Mesenchymal stem cell (in vitro differentiated cells and primary cell): ENCODE measurements around the gene EFHD2.

Experiments used
- DNase-seq: peaks from one replicate; pipeline ENCODE4 v3.0.0-alpha.2; 2013
- H2AFZ ChIP-seq: one replicate; pipeline ENCODE4 v1.6.1; 2013; ENCODE audit warnings: low read depth, mild to moderate bottlenecking, control low read depth, inconsistent platforms, low read length, moderate library complexity
- H2AK5ac ChIP-seq: 2 replicates; pipeline ENCODE4 v1.6.1; 2013; ENCODE audit warnings: low read length, moderate library complexity, mild to moderate bottlenecking, inconsistent platforms; ENCODE audit not compliant: severe bottlenecking
- H2BK120ac ChIP-seq: one replicate; pipeline ENCODE4 v1.6.1; 2013; ENCODE audit warnings: low read depth, mild to moderate bottlenecking, inconsistent platforms, low read length, moderate library complexity
- H2BK12ac ChIP-seq, 2 experiments: one replicate each; pipeline ENCODE4 v1.6.1; 2013; ENCODE audit warnings: inconsistent platforms in 2 of 2, low read length in 2 of 2, mild to moderate bottlenecking in 2 of 2, moderate library complexity in 2 of 2, control low read depth in 1 of 2
- H2BK15ac ChIP-seq: one replicate; pipeline ENCODE4 v1.6.1; 2013; ENCODE audit warnings: mild to moderate bottlenecking, low read depth, inconsistent platforms; ENCODE audit not compliant: poor library complexity, severe bottlenecking
- H2BK5ac ChIP-seq: 2 replicates; pipeline ENCODE4 v1.6.1; 2013; ENCODE audit warnings: low read depth, mild to moderate bottlenecking, low read length, control low read depth, inconsistent platforms; ENCODE audit not compliant: poor library complexity, severe bottlenecking
- H3K14ac ChIP-seq, 2 experiments: one replicate each; pipeline ENCODE4 v1.6.1; 2013; ENCODE audit warnings: inconsistent platforms in 2 of 2, low read length in 2 of 2, control low read depth in 1 of 2, mild to moderate bottlenecking in 1 of 2, moderate library complexity in 1 of 2
- H3K18ac ChIP-seq, 2 experiments: one replicate each; pipeline ENCODE4 v1.6.1; 2013; ENCODE audit warnings: inconsistent platforms in 2 of 2, low read length in 2 of 2, control low read depth in 1 of 2, low read depth in 1 of 2, mild to moderate bottlenecking in 1 of 2
- H3K23ac ChIP-seq, 2 experiments: one replicate each; pipeline ENCODE4 v1.6.1; 2013; ENCODE audit warnings: inconsistent platforms in 2 of 2, low read length in 2 of 2, mild to moderate bottlenecking in 2 of 2, moderate library complexity in 2 of 2, control low read depth in 1 of 2
- H3K27ac ChIP-seq: 2 replicates; pipeline ENCODE4 v1.5.1; 2013; ENCODE audit warnings: mild to moderate bottlenecking, moderate library complexity, low read length, control low read depth, inconsistent platforms; ENCODE audit not compliant: poor library complexity, severe bottlenecking
- H3K27me3 ChIP-seq, 2 experiments: 2 replicates each; pipeline versions ENCODE4 v1.6.1 to v1.7.0; 2013; ENCODE audit warnings: low read length in 2 of 2, mild to moderate bottlenecking in 2 of 2, moderate library complexity in 2 of 2, control low read depth in 1 of 2, inconsistent platforms in 1 of 2; ENCODE audit not compliant: control insufficient read depth in 1 of 2, insufficient read depth in 1 of 2
- H3K36me3 ChIP-seq, 2 experiments: 2 replicates each; pipeline versions ENCODE4 v1.6.1 to v1.7.0; 2013; ENCODE audit warnings: low read length in 2 of 2, control low read depth in 1 of 2, inconsistent platforms in 1 of 2, low read depth in 1 of 2, mild to moderate bottlenecking in 1 of 2; ENCODE audit not compliant: insufficient read depth in 2 of 2, control insufficient read depth in 1 of 2
- H3K4ac ChIP-seq, 2 experiments: one replicate each; pipeline ENCODE4 v1.6.1; 2013; ENCODE audit warnings: inconsistent platforms in 2 of 2, low read length in 2 of 2, mild to moderate bottlenecking in 2 of 2, moderate library complexity in 2 of 2, control low read depth in 1 of 2, low read depth in 1 of 2
- H3K4me1 ChIP-seq: 2 replicates; pipeline ENCODE4 v1.6.1; 2013; ENCODE audit warnings: low read depth, low read length, control low read depth; ENCODE audit not compliant: control insufficient read depth, insufficient read depth
- H3K4me2 ChIP-seq: 2 replicates; pipeline ENCODE4 v1.6.1; 2013; ENCODE audit warnings: low read length, mild to moderate bottlenecking, inconsistent platforms; ENCODE audit not compliant: poor library complexity, severe bottlenecking
- H3K4me3 ChIP-seq, 2 experiments: 2 replicates each; pipeline versions ENCODE4 v1.5.1 to v1.7.0; 2013; ENCODE audit warnings: low read length in 2 of 2, mild to moderate bottlenecking in 2 of 2, control low read depth in 1 of 2, low read depth in 1 of 2; ENCODE audit not compliant: insufficient read depth in 1 of 2
- H3K79me1 ChIP-seq: replicated peaks from 2 replicates; pipeline ENCODE4 v1.6.1; 2013; ENCODE audit warnings: mild to moderate bottlenecking, control low read depth, low read length, inconsistent platforms; ENCODE audit not compliant: poor library complexity, severe bottlenecking
- H3K9ac ChIP-seq: 2 replicates; pipeline ENCODE4 v1.7.0; 2013; ENCODE audit warnings: mild to moderate bottlenecking, low read length, moderate library complexity
- H3K9me3 ChIP-seq: 2 replicates; pipeline ENCODE4 v1.7.0; 2013; ENCODE audit warnings: mild to moderate bottlenecking, low read length; ENCODE audit not compliant: control insufficient read depth
- H4K8ac ChIP-seq: one replicate; pipeline ENCODE4 v1.6.1; 2013; ENCODE audit warnings: inconsistent platforms, mild to moderate bottlenecking, low read length, moderate library complexity
- H4K91ac ChIP-seq: one replicate; pipeline ENCODE4 v1.6.1; 2013; ENCODE audit warnings: mild to moderate bottlenecking, low read length, inconsistent platforms
- WGBS: methylation state at CpG from one replicate; pipeline ENCODE4 v1.1.7; 2013; ENCODE audit warnings: mixed read lengths; 5-methylcytosine and 5-hydroxymethylcytosine counted together

Gene EFHD2

DNA sequence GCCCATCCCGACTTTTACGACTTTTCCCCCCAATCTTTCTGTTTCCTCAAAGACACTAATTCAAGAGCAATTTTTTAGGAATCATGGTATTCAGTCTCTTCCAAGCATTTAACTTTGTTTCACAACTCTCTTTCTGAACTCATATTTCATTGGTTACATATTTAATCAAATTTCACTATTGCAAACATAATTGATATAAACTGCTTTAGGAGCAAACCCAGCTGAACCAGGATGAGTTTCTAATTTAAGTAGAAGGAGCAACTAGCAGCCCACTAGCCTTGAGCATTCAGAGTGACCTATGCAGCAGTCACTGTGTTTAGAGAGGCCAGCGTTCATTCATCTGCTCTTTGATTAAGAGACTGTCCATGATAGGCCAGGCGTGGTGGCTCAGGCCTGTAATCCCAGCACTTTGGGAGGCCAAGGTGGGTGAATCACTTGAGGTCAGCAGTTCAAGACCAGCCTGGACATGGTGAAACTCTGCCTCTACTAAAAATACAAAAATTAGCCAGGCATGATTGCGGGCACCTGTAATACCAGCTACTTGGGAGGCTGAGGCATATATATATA, 68.0 kb downstream of the EFHD2 start:
- Histone ChIP-seq H3K79me1 (no peaks in the 10 kb centered on the region), H2BK120ac (no peak overlapping the region), H3K27ac (no peak overlapping the region), H4K8ac (no peak overlapping the region), H2BK5ac (no peak overlapping the region), H4K91ac (no peak overlapping the region), H2AK5ac (no peak overlapping the region), H3K4me1 (no peaks in the 10 kb centered on the region), H3K14ac (no peak overlapping the region), H3K9ac (no peak overlapping the region), H2BK12ac (no peak overlapping the region), H3K18ac (no peak overlapping the region), H3K4me3 (no peak overlapping the region), H3K4ac (no peak overlapping the region), H3K27me3 (no peaks in the 10 kb centered on the region), H3K23ac (no peak overlapping the region), H3K9me3 (no peaks in the 10 kb centered on the region), H3K36me3 (peaks cover 0 to 3% of the 10 kb centered on the region in 2 experiments), H3K4me2 (no peak overlapping the region), H2AFZ (no peak overlapping the region), H2BK15ac (no peak overlapping the region)
- WGBS, result 85% methylated on average over 4 of the region's 5 CpGs
- DNase-seq, result no peak
